Measurements from ENCODE around the gene MEPE.

Gene MEPE

DNA sequence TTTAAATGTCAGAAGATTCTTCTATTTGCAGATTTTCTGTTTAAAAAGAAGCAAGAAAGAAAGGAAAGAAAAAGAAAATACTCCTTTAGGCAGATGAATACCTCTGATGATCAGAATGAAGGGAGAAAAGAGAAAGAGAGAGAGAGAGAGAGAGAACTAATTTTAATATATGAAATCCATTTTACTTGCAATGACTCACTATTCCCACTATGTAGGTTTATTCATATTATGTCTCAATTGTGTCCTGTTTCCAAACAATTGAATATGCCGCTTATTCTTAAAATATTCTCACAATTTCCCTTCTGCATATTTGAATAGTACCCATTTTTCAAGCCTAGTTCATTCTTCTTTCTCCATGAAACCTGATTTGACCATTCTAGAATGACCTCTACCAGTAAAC lies 11.7 kb downstream of the MEPE start:
- DNase-seq, result no peak

DNA sequence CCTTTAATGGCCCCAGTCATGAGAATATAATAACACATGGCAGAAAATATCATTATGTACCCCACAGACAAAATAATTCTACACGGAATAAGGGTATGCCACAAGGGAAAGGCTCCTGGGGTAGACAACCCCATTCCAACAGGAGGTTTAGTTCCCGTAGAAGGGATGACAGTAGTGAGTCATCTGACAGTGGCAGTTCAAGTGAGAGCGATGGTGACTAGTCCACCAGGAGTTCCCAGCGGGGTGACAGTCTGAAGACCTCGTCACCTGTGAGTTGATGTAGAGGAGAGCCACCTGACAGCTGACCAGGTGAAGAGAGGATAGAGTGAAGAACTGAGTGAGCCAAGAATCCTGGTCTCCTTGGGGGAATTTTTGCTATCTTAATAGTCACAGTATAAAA lies 13.5 kb downstream of the MEPE start:
- DNase-seq, result no peak

DNA sequence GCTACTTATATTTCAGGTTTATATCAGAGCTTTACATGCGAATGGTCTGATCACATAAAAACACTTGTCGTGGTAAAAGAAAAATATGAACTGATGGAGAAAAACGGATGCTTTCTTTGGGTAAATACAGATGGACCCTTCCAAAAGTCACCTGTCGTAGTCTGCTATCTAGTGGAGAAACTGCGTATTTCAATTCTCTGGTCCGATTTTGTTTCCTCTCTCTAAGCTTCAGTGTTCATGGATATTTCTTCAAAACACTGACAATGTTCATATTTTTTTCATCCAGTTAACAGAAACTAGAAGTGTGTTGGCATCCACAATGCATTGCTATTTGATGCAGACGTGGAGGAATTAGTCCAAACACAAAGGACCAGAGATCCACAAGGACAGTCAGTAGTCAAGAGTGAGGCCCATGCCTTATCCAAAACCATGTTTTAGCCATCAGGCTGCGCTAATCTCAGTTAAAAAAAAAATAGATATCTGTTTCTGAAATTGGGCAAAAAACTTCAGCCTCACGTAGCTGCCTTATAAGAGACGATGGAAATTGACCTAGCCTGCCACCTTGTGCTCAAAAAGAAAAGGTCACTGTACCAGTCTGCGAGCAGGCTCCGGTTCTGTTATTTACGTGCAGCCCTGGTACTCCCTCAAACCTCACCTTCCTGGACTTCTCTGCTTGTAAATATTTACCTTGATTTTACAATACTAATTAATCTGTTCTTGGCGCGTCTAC lies 16.0 kb downstream of the MEPE start:
- DNase-seq, result no peak

DNA sequence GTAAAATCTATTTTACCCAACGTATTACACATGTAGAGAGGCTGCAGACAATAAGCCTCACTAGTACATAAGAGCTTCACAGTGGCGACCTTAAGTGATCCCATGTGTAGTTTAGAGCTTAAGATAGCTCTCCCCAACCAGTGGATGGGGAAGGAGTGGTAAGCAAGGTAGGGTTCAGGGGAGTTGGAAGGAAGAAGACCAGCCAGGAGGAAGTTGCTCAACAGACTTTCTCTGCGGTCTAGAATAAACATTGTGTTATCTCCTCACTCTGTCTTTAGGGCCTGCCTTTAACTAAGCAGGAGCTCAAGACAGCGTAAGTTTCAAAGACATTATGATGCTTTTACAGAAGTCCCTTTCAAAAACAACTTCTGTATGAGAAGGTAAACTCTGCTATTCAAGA lies 16.8 kb downstream of the MEPE start:
- DNase-seq, result no peak

DNA sequence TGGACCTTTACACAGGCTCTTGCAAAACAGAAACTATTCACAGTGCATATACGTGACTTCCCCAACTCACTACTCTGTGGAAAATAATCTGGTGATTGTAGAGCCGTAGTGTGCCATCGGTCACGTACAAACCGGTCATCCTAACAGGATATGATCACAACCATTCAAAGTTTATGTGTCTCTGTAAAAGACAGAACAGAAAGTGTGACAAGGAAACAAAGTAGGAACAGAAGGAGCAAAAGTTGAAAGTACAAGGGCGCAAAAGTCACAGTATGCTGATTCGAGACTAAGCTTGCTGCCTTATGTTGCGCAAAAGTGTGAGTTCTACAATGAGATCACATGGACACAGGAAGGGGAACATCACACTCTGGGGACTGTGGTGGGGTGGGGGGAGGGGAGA lies 18.6 kb downstream of the MEPE start:
- DNase-seq, result no peak

DNA sequence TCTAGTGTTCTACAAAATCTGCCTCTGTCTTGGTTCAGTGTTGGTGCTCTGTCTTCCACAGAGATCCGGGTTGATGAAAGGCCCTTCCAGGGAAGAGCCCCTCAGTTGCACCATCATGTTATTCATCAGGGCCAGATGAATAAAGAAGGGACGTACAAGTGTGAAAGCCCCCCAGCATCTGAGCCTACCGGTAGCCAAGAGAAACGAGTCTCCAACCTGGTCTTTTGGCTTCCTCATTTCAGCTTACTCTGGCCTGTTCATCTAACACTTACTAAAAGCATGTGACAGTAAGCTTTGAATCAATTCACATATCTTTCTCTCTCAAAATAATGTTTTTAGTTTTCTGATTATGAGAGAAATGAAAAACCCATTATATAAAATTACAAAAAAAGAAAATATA lies 19.2 kb downstream of the MEPE start:
- DNase-seq, result no peak

DNA sequence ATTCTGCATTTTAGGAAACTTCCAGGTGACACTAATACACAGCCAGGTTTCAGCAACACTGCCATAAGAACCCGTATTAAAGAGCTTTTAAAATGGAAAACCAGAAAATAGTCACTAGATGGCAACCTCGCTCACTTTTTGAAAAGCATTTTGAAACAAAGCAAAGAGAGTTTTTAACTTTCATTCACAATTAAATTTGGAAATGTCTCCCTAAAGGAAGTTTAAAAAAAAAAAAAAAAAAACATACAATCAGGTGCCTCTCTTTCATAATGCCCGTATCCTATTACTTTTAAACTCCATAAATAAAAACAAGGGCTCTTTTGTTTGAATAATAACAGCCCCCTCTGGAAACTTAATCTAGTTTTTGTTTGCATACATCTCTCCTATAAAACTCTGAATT lies 20.3 kb downstream of the MEPE start:
- no peak for DNase-seq

DNA sequence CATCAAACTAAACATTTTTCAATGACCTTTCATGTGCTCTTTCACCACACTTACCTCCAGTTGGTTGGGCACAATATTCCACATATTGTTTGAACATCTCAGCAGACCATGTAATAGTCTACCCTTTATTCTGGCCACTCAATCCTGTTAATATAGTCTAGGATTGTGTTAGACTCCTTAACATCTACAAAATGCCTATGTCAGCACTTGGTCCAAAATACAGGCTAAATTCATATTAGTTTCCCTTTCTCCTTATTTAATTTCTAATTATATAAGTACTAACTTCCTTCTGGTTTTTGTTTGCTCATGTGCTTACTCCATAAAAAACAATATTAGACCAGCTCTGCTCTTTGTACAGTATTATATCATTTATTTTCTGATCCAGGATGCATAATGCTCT lies 21.1 kb downstream of the MEPE start:
- DNase-seq, result no peak

DNA sequence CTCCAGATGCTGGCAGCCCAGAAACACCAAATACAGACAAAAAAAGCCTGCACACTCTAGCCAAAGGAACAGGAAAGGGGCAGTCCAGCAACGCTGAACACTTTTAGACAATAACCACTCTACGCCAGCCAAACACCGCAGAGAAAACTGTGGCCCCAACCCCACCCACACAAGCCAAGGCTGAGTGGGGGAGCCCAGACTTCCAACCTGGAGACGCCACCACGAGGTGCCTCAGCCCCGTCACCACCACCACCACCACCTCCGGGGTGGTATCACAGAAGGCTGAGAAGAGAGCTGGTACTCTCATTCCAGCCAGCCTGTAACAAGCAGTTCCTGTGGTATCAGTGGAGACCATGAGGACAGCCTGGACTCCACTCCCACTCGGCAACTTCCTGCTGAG lies 22.8 kb downstream of the MEPE start:
- no peak for DNase-seq

DNA sequence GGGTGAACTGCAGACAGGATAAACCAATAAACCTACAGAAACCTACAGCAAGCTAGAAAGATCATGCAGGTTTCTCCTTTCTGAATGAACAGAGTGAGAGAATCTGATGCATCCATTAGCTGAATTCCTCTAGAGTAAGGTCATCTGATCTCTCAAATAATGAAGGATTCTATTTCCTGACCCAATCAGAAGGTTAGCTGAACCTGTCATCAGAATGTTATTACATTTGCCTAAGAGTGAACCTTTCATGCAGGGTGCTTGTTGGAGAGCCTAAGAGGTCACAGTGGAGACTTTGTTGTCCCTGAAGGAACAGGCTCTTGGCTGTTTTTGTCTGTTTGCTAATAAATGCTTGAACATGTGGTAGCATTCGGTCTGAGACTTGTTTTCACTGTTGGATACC lies 24.0 kb downstream of the MEPE start:
- DNase-seq, result no peak

DNA sequence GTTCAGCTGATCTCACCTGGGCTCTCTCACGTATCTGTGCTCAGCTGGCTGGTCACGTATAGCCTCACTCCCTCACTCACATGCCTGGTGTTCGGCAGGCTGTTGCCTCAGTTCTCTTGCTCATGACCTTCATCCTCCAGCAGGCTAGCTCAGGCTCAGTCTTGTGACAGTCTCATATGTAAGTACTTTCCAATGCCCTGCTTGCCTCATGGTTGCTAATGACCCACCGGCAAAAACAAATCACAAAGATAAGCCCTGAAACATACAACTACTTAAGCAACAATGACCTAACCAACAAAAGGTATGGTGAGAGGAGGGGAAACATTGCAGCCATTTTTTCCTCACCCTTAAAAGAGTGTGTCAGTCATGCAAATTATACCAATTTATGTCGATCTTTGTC lies 25.0 kb downstream of the MEPE start:
- DNase-seq, result no peak

DNA sequence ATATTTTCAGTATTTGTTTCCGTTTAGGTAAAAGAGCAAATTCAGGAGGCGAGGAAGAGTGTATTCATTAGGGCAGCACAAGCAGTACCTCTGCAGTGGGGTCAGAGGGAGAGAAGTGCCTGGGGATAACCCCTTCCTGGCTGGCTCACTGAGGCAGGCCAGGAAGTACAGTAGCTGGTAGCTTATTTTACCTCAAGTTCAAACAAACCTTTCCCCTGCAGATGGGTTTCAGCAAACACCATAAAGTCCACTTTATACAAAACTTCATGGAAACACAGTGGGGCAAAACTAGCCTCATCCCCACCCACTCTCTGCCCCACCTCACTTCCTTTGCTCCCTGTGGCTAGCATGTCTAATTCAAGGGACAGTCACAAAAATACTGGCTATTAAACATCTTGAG lies 29.5 kb downstream of the MEPE start:
- no peak for DNase-seq

DNA sequence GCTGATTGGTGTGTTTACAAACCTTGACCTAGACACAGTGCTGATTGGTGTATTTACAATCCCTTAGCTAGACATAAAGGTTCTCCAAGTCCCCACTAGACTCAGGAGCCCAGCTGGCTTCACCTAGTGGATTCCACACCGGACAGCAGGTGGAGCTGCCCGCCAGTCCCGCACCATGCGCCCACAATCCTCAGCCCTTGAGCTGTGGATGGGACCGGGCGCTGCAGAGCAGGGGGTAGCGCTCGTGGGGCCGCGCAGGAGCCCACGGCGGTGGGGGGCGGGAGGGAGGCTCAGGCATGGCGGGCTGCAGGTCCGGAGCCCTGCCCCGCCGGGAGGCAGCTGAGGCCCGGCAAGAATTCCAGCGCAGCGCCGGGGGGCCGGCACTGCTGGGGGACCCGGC lies 30.7 kb downstream of the MEPE start:
- no peak for DNase-seq

DNA sequence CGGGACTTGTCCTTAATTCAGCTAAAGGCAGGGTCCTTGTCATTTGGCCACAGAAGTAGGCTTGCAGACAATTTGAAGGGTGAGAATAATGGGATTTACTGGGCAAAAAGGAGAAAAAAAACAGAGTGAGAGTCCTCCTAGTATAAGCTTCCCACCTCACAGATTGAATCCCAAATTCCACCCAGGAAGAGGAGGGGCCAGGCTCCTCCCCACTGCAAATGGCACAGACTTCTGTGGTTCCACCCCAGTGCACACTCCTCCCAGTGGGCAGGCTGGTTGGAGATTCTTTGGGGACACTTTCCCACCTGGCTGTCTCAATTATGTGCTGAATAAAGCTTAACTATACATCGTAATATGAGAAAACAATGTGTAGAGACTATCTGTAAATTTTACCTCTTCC lies 31.6 kb downstream of the MEPE start:
- no peak for DNase-seq

DNA sequence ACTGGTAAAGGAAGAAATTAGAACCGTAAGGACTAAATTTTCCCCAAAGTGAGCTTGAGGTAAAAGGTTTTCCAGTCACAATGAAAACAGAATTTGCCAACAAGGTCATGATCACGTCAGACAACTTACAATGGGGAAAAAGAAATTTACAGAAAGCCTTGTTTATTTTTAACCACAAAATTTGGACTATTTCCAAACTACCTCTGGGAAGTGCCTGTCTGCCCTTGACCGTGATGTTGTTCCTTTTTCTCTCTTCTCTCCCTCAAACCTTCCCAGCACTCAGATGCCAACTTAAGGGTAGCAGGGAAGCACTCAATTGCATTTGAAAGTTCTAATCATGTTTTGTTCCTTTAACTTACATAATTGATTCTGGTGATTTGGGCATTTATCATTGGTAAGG lies 32.5 kb downstream of the MEPE start:
- DNase-seq, result no peak

DNA sequence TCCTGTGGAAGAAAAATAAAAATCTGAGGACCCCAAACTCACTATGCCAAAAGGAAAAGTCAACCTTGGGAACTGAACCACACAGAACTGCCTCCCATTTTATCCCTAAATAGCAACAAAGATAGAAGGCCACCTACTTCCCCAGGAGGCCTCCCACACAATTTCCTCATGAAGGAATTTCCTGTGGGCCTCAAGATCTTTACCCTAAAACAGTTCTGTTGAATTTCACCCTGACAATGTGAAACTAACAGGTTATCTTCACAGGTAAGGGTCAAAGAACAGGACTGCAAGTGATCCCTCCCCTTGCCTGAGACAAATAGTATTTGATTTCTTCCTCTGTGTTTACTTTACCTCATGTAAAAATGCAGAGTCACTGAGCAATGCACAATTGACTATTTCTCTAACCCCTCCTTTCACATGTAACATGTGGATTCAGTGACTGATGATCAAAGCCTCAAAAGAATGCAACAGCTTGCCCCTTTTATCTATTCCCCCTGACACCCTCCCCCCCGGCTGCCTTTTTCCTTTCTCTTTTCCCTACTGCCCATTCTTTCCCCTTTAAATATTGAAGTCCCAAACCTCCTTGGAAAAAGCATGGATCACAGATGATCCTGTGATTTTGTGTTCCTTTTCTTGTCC lies 33.3 kb downstream of the MEPE start:
- DNase-seq, result no peak

DNA sequence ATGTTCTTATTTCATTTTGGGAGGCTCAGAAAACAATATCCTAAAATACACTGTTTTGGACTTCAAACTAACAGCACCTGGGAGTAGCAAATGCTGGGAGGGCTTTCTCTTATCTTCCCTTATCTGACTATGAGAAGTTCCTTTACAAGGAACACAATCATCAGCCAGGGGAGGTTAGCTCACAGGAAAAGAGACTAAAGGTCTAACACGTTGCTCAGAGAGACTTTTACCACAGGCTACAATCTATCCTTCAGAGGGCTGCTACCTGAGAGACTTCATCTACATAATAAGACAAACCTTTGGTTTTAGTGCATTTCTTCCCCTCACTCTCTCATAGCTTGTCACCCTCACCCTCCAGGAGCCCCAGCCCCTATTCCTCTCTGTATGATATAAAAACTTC lies 35.8 kb downstream of the MEPE start:
- DNase-seq, result no peak

DNA sequence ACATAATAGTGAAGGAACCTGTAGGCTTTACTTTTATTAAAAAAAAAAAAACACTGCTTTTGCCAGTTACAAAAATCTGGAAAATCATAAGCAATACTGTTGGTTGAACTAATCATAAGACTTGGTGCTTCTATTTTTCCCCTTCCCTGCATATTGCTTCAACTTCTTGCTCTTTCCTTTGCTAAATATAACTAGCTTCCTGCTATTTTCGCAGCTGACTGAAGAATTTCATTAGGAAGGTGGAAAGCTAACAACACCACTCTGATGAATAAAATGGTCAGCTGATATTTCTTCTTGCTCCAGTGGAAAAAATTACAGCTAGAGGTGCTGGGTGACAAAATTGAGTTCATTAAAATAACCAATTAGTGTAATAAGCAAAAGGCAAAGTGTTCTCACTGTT lies 39.3 kb downstream of the MEPE start:
- no peak for DNase-seq

DNA sequence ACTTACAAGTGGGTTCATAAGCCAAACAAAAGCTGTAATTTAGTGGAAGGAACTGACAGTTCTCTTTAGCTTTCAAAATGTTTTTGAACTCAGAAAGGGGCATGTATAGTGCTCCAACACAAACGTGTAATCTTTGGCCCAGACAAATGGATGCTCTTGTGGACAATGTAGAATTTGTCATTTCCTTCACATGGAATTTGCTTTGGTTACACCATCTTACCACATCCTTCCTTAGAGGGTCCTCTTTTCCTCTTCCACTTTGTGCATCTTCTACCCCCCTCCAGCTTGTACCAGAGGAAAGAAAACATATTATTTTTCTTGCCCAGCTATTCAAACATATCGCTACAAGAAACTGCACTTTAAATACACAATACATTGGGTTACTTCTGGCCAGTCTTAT lies 42.4 kb downstream of the MEPE start:
- DNase-seq, result no peak

DNA sequence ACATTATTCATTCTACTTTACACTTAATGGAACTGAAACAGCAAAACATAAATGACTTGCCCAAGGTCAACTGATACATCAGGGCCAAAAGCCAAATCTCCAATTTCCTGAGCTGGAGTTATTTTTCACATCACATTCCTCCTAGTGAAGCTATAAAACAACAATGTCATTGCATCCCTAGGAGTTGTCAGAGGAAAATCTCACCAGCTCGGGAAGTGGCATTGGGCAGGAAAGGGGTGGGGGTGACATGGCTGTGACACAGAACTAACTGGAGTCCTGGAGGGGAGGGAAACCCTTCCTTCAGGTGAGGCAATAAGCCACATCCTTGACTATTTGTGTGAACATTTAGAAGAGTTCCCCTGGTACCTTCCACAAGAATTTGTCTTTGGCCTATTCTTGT lies 47.3 kb downstream of the MEPE start:
- DNase-seq, result no peak

DNA sequence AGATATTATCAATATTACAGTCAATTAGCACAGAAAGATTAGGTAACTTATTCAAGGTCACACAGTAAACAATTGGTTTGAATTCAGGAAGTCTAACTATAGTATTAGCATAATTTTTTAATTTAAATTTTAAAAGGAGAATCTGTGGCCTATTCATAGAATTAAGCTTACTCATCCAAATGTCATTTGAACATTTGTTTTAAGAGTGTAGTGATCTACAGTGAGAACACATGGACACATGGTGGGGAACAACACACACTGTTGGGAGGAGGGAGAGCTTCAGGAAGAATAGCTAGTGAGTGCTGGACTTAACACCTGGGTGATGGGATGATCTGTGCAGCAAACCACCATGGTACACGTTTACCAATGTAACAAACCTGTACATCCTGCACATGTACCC lies 48.3 kb downstream of the MEPE start:
- DNase-seq, result no peak

DNA sequence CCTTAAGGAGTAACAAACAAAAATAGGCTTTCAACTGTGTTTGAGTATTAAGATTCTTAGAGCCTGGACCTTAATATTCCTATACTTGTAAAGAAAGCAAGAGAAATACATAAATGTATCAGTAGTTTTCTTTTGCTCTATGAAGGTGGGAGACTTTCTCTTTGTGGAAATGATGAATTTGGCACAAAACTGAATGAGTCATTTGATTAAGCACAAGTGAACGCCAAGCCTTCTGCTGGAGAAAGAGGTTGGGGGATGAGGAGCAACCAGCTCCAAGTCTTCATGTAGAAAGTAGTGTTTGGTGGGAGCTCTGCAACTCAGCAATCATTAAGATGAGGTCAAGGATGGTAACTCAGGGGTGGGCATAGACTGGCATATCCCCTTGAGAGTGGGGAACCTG lies 49.6 kb downstream of the MEPE start:
- no peak for DNase-seq

DNA sequence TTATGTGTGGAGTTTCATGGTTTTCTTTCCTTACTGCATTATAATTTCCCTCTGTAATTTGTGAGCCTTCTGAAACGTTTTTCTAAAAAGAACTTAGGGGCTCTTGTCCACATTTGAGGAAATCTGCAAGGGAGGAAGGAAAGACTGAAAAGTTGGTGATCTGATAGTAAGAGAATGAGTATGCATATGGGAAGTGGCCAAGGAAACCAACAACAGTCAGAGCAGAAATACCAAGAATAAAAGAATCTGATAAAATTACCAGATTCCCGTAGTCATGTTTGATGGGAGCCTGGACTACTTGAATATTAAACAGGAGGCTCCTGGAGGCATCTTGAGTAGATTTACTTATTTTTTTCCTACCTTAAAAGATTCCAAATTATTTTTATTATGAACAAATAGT lies 50.1 kb downstream of the MEPE start:
- no peak for DNase-seq

DNA sequence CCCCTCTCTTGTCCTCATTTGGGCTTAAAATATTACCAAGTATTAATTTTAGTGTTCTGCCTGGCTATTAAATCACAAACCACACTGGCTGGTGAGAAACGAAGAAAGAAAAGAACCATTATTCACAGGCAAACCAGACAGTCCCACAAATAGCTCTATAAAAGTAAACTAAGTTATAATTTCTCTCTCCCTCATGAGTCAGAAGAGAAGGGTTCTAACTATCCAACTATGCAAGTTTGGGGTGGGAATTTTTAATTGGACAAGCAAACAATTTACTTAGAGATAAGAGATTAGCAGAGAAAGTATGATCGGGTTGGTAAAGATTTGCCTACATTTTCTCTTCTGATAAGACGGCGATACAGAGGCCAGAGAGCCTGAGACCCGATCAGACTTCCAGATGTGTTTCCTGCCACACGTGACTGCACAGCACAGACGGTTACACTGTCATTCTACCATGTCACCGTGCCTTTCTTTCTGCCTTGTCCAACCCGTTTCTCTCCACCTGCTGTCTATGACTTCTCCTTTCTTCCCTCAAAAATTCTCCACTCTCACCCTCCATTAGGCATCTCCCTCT lies 52.3 kb downstream of the MEPE start:
- no peak for DNase-seq

DNA sequence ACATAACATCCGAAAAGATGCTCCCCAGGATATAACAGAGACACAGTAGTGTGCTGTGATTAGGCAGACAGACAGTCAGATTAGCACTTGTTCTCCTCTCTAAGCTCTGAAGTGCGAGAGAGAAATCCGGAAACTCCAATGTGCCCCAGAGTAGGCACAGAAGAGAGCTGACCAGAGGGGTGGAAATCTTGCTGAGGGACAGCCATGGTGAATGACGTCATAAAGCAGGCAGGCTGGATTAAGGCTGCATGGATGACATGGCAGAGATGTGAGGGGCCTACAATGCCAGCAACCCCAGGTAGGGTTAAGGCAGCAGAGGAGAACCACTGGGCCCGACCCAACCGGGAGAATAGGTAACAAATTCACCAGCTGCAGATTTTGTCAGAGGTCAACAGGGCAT lies 53.3 kb downstream of the MEPE start:
- DNase-seq, result no peak

Measured in T-helper 9 cell (primary cell).